Stomach (tissue), 4 donors: ENCODE measurements around the gene OPHN1.

Experiments
- EP300 ChIP-seq: sonication (generic); formaldehyde crosslinking; IDR thresholded peaks from one replicate; pipeline ENCODE4 v1.6.1; 2017; ENCODE audit warnings: antibody characterized with exemption
- POLR2AphosphoS5 ChIP-seq, 3 donors: sonication (generic); formaldehyde crosslinking; IDR thresholded peaks; one replicate each; pipeline ENCODE4 v1.6.1; 2016; ENCODE audit warnings: antibody characterized with exemption in 3 of 3
- TF ChIP-seq, protein P1 (sequence below), 7 experiments: fragments of 450-650 bp in 4 of 7; fragments of 200-600 bp in 3 of 7; sonication (generic) in 3 of 7; IDR thresholded peaks; one replicate each; pipeline ENCODE4 v1.5.1; 2016 to 2019; ENCODE audit warnings: antibody characterized with exemption in 7 of 7, control low read depth in 2 of 7, mild to moderate bottlenecking in 1 of 7

DNA sequence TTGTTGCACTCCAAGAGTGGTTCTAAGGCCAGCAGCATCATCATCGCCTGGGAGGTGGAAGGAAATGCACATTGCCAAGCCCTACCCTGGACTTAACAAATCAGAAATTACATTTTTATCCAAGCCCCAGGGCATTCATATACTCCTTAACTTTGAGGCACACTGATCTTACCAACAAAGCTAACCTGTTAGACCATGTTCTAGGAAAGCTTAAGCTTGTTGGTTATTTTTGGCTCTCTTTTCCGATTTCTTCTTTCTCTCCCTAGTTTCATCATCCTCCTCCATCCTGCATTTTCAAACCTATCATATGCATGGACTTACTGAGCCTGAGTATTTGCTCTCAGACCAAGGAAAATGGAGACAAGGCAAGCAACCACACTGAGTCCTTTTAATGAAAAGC is 133.4 kb downstream of the OPHN1 start:
- TF ChIP-seq, protein P1, sequence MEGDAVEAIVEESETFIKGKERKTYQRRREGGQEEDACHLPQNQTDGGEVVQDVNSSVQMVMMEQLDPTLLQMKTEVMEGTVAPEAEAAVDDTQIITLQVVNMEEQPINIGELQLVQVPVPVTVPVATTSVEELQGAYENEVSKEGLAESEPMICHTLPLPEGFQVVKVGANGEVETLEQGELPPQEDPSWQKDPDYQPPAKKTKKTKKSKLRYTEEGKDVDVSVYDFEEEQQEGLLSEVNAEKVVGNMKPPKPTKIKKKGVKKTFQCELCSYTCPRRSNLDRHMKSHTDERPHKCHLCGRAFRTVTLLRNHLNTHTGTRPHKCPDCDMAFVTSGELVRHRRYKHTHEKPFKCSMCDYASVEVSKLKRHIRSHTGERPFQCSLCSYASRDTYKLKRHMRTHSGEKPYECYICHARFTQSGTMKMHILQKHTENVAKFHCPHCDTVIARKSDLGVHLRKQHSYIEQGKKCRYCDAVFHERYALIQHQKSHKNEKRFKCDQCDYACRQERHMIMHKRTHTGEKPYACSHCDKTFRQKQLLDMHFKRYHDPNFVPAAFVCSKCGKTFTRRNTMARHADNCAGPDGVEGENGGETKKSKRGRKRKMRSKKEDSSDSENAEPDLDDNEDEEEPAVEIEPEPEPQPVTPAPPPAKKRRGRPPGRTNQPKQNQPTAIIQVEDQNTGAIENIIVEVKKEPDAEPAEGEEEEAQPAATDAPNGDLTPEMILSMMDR (IDR thresholded peaks at IDR 0.05), result no peak
- no peak for TF ChIP-seq EP300
- TF ChIP-seq POLR2AphosphoS5 (IDR thresholded peaks at IDR 0.05), result no peak
